GM23338 (cell line): Measurements from ENCODE around the gene RASL12. TPM values are rescaled to one million over a fixed set of nuclear protein-coding genes. Genes with fewer than 3 reads are reported as not detected.
A peak's percentile ranks its signal among the peaks of the same experiment; 100 is the strongest.

Experiments
- ATAC-seq: fragments of 200-7000 bp; cut with Tn5 transposase; 3 replicates; pipeline ENCODE4 v1.9.1; 2020
- DNase-seq: peaks from one replicate; pipeline ENCODE4 v3.0.0-alpha.2; 2015; ENCODE audit warnings: low spot score
- H2AFZ ChIP-seq: fragments of 200-600 bp; sonication (generic); 2 replicates; pipeline ENCODE4 v1.8.0; 2016; ENCODE audit warnings: antibody characterized with exemption, mild to moderate bottlenecking, moderate library complexity
- H3F3A ChIP-seq: fragments of 200-600 bp; sonication (generic); replicated peaks from 2 replicates; pipeline ENCODE4 v1.8.0; 2017; ENCODE audit warnings: antibody characterized with exemption, mixed run types, low read depth
- H3K27ac ChIP-seq: fragments of 200-600 bp; sonication (generic); 2 replicates; pipeline ENCODE4 v1.6.1; 2016; ENCODE audit warnings: low read depth
- H3K27me3 ChIP-seq: fragments of 200-600 bp; sonication (generic); 2 replicates; pipeline ENCODE4 v1.8.0; 2016; ENCODE audit warnings: mild to moderate bottlenecking, mixed run types, moderate library complexity; ENCODE audit not compliant: insufficient read depth
- H3K36me3 ChIP-seq: fragments of 200-600 bp; sonication (generic); 2 replicates; pipeline ENCODE4 v1.8.0; 2016; ENCODE audit warnings: mild to moderate bottlenecking; ENCODE audit not compliant: insufficient read depth
- H3K4me1 ChIP-seq: fragments of 200-600 bp; sonication (generic); 2 replicates; pipeline ENCODE4 v1.8.0; 2016; ENCODE audit warnings: mild to moderate bottlenecking, moderate library complexity; ENCODE audit not compliant: insufficient read depth
- H3K4me2 ChIP-seq: fragments of 200-600 bp; sonication (generic); 2 replicates; pipeline ENCODE4 v1.7.1; 2017; ENCODE audit warnings: mixed run types
- H3K4me3 ChIP-seq: fragments of 200-600 bp; sonication (generic); 2 replicates; pipeline ENCODE4 v1.6.1; 2016; ENCODE audit warnings: mixed run types
- H3K79me2 ChIP-seq: fragments of 200-600 bp; sonication (generic); replicated peaks from 2 replicates; pipeline ENCODE4 v1.8.0; 2017; ENCODE audit warnings: mild to moderate bottlenecking; ENCODE audit not compliant: insufficient read depth
- H3K9me2 ChIP-seq: fragments of 200-600 bp; sonication (generic); 2 replicates; pipeline ENCODE4 v1.8.0; 2017; ENCODE audit not compliant: insufficient read depth
- H4K20me1 ChIP-seq: fragments of 200-600 bp; sonication (generic); replicated peaks from 2 replicates; pipeline ENCODE4 v1.8.0; 2017; ENCODE audit warnings: mild to moderate bottlenecking; ENCODE audit not compliant: insufficient read depth
- H3K27ac Mint-ChIP-seq: 2 replicates; pipeline ENCODE4 v1.8.0; 2020; ENCODE audit warnings: inconsistent platforms, mild to moderate bottlenecking, moderate library complexity, mixed read lengths
- H3K27me3 Mint-ChIP-seq: 3 replicates; pipeline ENCODE4 v1.8.0; 2022; ENCODE audit warnings: low read depth, mild to moderate bottlenecking, moderate library complexity, mixed read lengths, inconsistent platforms; ENCODE audit not compliant: insufficient read depth, poor library complexity
- H3K36me3 Mint-ChIP-seq: 3 replicates; pipeline ENCODE4 v1.8.0; 2021; ENCODE audit warnings: low read depth, mild to moderate bottlenecking, inconsistent platforms, moderate library complexity, mixed read lengths
- H3K4me1 Mint-ChIP-seq: 3 replicates; pipeline ENCODE4 v1.8.0; 2020; ENCODE audit warnings: mild to moderate bottlenecking, inconsistent platforms, mixed read lengths
- H3K4me3 Mint-ChIP-seq: 3 replicates; pipeline ENCODE4 v1.8.0; 2021; ENCODE audit warnings: moderate library complexity, mild to moderate bottlenecking, inconsistent platforms, mixed read lengths
- H3K9me3 Mint-ChIP-seq: 3 replicates; pipeline ENCODE4 v1.8.0; 2020; ENCODE audit warnings: moderate library complexity, mild to moderate bottlenecking, inconsistent platforms, mixed read lengths
- CREB1 ChIP-seq: fragments of 250-450 bp; sonication (Bioruptor Pico); IDR thresholded peaks from 2 replicates; pipeline ENCODE4 v1.5.0; 2020; ENCODE audit warnings: low read depth, mild to moderate bottlenecking, moderate library complexity
- ETS1 ChIP-seq: IDR thresholded peaks from 2 replicates; pipeline ENCODE4 v1.6.1; 2016; ENCODE audit warnings: antibody characterized with exemption
- EZH2 ChIP-seq: fragments of 200-600 bp; sonication (generic); IDR thresholded peaks from one replicate; pipeline ENCODE4 v1.8.0; 2017; ENCODE audit warnings: antibody characterized with exemption, mild to moderate bottlenecking, low read depth; ENCODE audit not compliant: unreplicated experiment
- EZH2phosphoT487 ChIP-seq: fragments of 200-600 bp; sonication (generic); IDR thresholded peaks from one replicate; pipeline ENCODE4 v1.8.1; 2018; ENCODE audit warnings: antibody characterized with exemption; ENCODE audit not compliant: unreplicated experiment
- JUNB ChIP-seq: IDR thresholded peaks from one replicate; pipeline ENCODE4 v1.6.1; 2016; ENCODE audit warnings: antibody characterized with exemption; ENCODE audit not compliant: unreplicated experiment
- NANOG ChIP-seq: IDR thresholded peaks from 2 replicates; pipeline ENCODE4 v1.6.1; 2016; ENCODE audit warnings: antibody characterized with exemption, borderline replicate concordance
- POLR2AphosphoS5 ChIP-seq: IDR thresholded peaks from 2 replicates; pipeline ENCODE4 v1.6.1; 2016; ENCODE audit warnings: antibody characterized with exemption, low read depth
- ZNF114 ChIP-seq: fragments of 250-450 bp; sonication (Bioruptor Pico); IDR thresholded peaks from 2 replicates; pipeline ENCODE4 v1.5.0; 2020; ENCODE audit warnings: mild to moderate bottlenecking, moderate library complexity
- ZNF331 ChIP-seq: fragments of 250-450 bp; sonication (Bioruptor Pico); IDR thresholded peaks from 2 replicates; pipeline ENCODE4 v1.5.0; 2020; ENCODE audit warnings: low read depth, mild to moderate bottlenecking, moderate library complexity
- ZNF462 ChIP-seq: fragments of 250-450 bp; sonication (Bioruptor Pico); IDR thresholded peaks from 2 replicates; pipeline ENCODE4 v1.5.0; 2020; ENCODE audit warnings: mild to moderate bottlenecking, moderate library complexity
- polyA plus RNA-seq: library from polyadenylated mRNA; unstranded; fragments of >200 nt; fragmentation: Nextera tagmentation; extraction: Ambion mirVana; gene quantifications from 2 replicates; pipeline ENCODE4 v1.2.1, GENCODE V29; 2016
- total RNA-seq: library from RNA; depleted of rRNA; stranded (reverse); fragments of >200 nt; shearing (Covaris generic); gene quantifications from 2 replicates; pipeline ENCODE4 v1.2.3, GENCODE V29; 2014
- TF ChIP-seq, protein P1 (sequence below): IDR thresholded peaks from one replicate; pipeline ENCODE4 v1.6.1; 2018; ENCODE audit warnings: antibody characterized with exemption; ENCODE audit not compliant: unreplicated experiment

Gene RASL12
- total and polyA plus RNA-seq, 2 experiments from 2014 or later: 4.5 to 27.7 TPM

DNA sequence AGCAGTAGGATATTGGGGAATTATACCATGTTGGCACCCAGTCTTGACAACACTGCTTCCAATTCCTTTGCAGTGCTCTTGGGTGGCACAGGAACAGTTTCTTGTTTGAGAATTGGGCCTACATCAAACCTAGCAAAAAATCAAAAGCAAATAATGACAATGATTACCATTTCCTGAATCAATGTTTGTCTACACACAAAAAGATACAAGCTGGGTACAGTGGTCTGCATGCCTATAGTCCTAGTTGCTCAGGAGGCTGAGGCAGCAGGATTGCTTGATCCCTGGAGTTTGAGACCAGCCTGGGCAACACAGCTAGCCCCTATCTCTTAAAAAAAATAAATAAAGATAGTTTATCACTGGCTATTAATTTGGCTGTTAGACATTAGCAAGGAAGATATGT, 46.3 kb downstream of the RASL12 start:
- ATAC-seq (no peak), DNase-seq (no peak)
- peaks cover 3% of the 10 kb centered on the region; the same call in 1 of the 2 replicates for H4K20me1 ChIP-seq
- no peak overlapping the region for H3K27ac Mint-ChIP-seq
- peaks cover 27% of the 10 kb centered on the region for H3K36me3 Mint-ChIP-seq
- H3K4me1 ChIP-seq: no peaks in the 10 kb centered on the region
- no peak overlapping the region for H3K27ac ChIP-seq
- H3K9me2 ChIP-seq: no peaks in the 10 kb centered on the region
- no peaks in the 10 kb centered on the region for H3K27me3 ChIP-seq
- H3K36me3 ChIP-seq: 0 out of 2 replicates have a peak, but pooled peaks cover 6% of the 10 kb centered on the region
- no peak overlapping the region for H3K4me2 ChIP-seq
- H3K9me3 Mint-ChIP-seq: no peaks in the 10 kb centered on the region
- no peaks in the 10 kb centered on the region for H3F3A ChIP-seq
- no peak overlapping the region for H2AFZ ChIP-seq
- H3K4me3 ChIP-seq: no peak overlapping the region
- no peaks in the 10 kb centered on the region for H3K4me1 Mint-ChIP-seq
- H3K4me3 Mint-ChIP-seq: no peak overlapping the region
- TF ChIP-seq ZNF114 (CRISPR knock-in tag) (no peak), CREB1 (CRISPR knock-in tag) (no peak), POLR2AphosphoS5 (no peak), ZNF331 (CRISPR knock-in tag) (no peak)
- TF ChIP-seq, protein P1, sequence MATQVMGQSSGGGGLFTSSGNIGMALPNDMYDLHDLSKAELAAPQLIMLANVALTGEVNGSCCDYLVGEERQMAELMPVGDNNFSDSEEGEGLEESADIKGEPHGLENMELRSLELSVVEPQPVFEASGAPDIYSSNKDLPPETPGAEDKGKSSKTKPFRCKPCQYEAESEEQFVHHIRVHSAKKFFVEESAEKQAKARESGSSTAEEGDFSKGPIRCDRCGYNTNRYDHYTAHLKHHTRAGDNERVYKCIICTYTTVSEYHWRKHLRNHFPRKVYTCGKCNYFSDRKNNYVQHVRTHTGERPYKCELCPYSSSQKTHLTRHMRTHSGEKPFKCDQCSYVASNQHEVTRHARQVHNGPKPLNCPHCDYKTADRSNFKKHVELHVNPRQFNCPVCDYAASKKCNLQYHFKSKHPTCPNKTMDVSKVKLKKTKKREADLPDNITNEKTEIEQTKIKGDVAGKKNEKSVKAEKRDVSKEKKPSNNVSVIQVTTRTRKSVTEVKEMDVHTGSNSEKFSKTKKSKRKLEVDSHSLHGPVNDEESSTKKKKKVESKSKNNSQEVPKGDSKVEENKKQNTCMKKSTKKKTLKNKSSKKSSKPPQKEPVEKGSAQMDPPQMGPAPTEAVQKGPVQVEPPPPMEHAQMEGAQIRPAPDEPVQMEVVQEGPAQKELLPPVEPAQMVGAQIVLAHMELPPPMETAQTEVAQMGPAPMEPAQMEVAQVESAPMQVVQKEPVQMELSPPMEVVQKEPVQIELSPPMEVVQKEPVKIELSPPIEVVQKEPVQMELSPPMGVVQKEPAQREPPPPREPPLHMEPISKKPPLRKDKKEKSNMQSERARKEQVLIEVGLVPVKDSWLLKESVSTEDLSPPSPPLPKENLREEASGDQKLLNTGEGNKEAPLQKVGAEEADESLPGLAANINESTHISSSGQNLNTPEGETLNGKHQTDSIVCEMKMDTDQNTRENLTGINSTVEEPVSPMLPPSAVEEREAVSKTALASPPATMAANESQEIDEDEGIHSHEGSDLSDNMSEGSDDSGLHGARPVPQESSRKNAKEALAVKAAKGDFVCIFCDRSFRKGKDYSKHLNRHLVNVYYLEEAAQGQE: no peak
- no peaks in the 10 kb centered on the region for H3K79me2 ChIP-seq
- no peaks in the 10 kb centered on the region for H3K27me3 Mint-ChIP-seq

- no peak for TF ChIP-seq POLR2AphosphoS5
- no peak for TF ChIP-seq EZH2
- TF ChIP-seq CREB1 (CRISPR knock-in tag): no peak
- TF ChIP-seq ETS1: no peak
- no peak for TF ChIP-seq JUNB
- no peak for TF ChIP-seq ZNF114 (CRISPR knock-in tag)
- TF ChIP-seq NANOG: no peak
- no peak for TF ChIP-seq ZNF462 (CRISPR knock-in tag)
- TF ChIP-seq EZH2phosphoT487: no peak
- no peaks in the 10 kb centered on the region for H3F3A ChIP-seq
- H3K27ac Mint-ChIP-seq: no peak overlapping the region
These were observed 47.4 kb downstream of the RASL12 start for GRCh38 chr15:65020419-65020818.

More at GRCh38 chr15:65020419-65020818, 47.4 kb downstream of the RASL12 start:
- ATAC-seq: peak; percentile 52
- H3K36me3 ChIP-seq: peaks cover 13% of the 10 kb centered on the region; the same call in 1 of the 2 replicates
- H4K20me1 ChIP-seq: no peaks in the 10 kb centered on the region
- no peak for DNase-seq
- Mint-ChIP-seq H3K36me3 (peaks cover 29% of the 10 kb centered on the region), H3K4me1 (no peaks in the 10 kb centered on the region), H3K9me3 (no peaks in the 10 kb centered on the region), H3K27me3 (no peaks in the 10 kb centered on the region), H3K4me3 (no peak overlapping the region)
- no peak overlapping the region for H3K4me3 ChIP-seq
- H2AFZ ChIP-seq: no peak overlapping the region
- no peaks in the 10 kb centered on the region for H3K79me2 ChIP-seq
- no peaks in the 10 kb centered on the region for H3K9me2 ChIP-seq
- no peak overlapping the region for H3K27ac ChIP-seq
- no peaks in the 10 kb centered on the region for H3K27me3 ChIP-seq
- H3K4me1 ChIP-seq: no peaks in the 10 kb centered on the region
- no peak overlapping the region for H3K4me2 ChIP-seq
